Ovary (tissue), 3 donors: ENCODE results near the gene TIMELESS.

Experiments
- CTCF ChIP-seq, 3 donors: fragments of 450-650 bp in 2 of 3; fragments of 200-600 bp in 1 of 3; IDR thresholded peaks; one replicate each; pipeline versions ENCODE4 v1.5.1 to v1.8.0; 2016 to 2022; ENCODE audit warnings: antibody characterized with exemption in 3 of 3, mild to moderate bottlenecking in 1 of 3
- EP300 ChIP-seq: sonication (generic); formaldehyde crosslinking; IDR thresholded peaks from one replicate; pipeline ENCODE4 v1.6.1; 2017; ENCODE audit warnings: antibody characterized with exemption
- POLR2A ChIP-seq: fragments of 450-650 bp; IDR thresholded peaks from one replicate; pipeline ENCODE4 v1.6.1; 2017; ENCODE audit warnings: antibody characterized with exemption, mild to moderate bottlenecking, moderate library complexity
- donor health status: DM: no; HTN: no; CAD: no.

- no peak for TF ChIP-seq CTCF (IDR thresholded peaks at IDR 0.05)
- no peak for TF ChIP-seq EP300
- no peak for TF ChIP-seq POLR2A
Measured at GRCh38 chr12:56484566-56484965, 35.3 kb upstream of the TIMELESS start.
